ENCODE data around the gene ZNF502.

- TF ChIP-seq, protein P1, sequence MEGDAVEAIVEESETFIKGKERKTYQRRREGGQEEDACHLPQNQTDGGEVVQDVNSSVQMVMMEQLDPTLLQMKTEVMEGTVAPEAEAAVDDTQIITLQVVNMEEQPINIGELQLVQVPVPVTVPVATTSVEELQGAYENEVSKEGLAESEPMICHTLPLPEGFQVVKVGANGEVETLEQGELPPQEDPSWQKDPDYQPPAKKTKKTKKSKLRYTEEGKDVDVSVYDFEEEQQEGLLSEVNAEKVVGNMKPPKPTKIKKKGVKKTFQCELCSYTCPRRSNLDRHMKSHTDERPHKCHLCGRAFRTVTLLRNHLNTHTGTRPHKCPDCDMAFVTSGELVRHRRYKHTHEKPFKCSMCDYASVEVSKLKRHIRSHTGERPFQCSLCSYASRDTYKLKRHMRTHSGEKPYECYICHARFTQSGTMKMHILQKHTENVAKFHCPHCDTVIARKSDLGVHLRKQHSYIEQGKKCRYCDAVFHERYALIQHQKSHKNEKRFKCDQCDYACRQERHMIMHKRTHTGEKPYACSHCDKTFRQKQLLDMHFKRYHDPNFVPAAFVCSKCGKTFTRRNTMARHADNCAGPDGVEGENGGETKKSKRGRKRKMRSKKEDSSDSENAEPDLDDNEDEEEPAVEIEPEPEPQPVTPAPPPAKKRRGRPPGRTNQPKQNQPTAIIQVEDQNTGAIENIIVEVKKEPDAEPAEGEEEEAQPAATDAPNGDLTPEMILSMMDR (IDR thresholded peaks at IDR 0.05), result no peak
- no peak for TF ChIP-seq POLR2A (IDR thresholded peaks at IDR 0.05)
- TF ChIP-seq POLR2AphosphoS5 (IDR thresholded peaks at IDR 0.05; ENCODE audit: insufficient read depth in 1 of 2, low read depth in 1 of 2), result no peak
These were observed 9.0 kb downstream of the ZNF502 start for GRCh38 chr3:44721231-44722102.
